GM12878 (cell line): Measurements from ENCODE around the gene SLC6A16. TPM values are rescaled to one million over a fixed set of nuclear protein-coding genes. Genes with fewer than 3 reads are reported as not detected.
A peak's percentile ranks its signal among the peaks of the same experiment; 100 is the strongest.

ENCODE experiments used
- ATAC-seq: fragments of 200-7000 bp; cut with Tn5 transposase; 3 replicates; pipeline ENCODE4 v1.9.1; 2020; ENCODE audit warnings: mild to moderate bottlenecking, moderate library complexity
- BruUV-seq: library from RNA; stranded (reverse); fragments of 400-500 nt; replicated peaks from 2 replicates; lab custom pipeline; 2021; lab: Mats Ljungman, UMichigan
- CTCF ChIA-PET: fragments of 300-600 bp; sonication (Branson Sonifier 250); formaldehyde crosslinking; extraction: SDS; loops from one replicate; lab custom pipeline; 2021; ENCODE audit warnings: inconsistent platforms; lab: Yijun Ruan, JAX
- POLR2A ChIA-PET: fragments of 350-600 bp; formaldehyde crosslinking; extraction: SDS; loops from one replicate; lab custom pipeline; 2021; ENCODE audit warnings: inconsistent platforms; lab: Charles Lee
- RAD21 ChIA-PET: fragments of 300-600 bp; sonication (Branson Sonifier 250); formaldehyde crosslinking; loops from one replicate; lab custom pipeline; 2023; ENCODE audit warnings: antibody characterized with exemption; ENCODE audit not compliant: unreplicated experiment; lab: Charles Lee
- SMC1A ChIA-PET: fragments of 300-600 bp; sonication (Branson Sonifier 250); formaldehyde crosslinking; loops from one replicate; lab custom pipeline; 2023; ENCODE audit not compliant: unreplicated experiment, uncharacterized antibody; lab: Charles Lee
- DNase-seq: peaks from one replicate; pipeline ENCODE4 v3.0.0-alpha.2; 2011; ENCODE audit warnings: low read depth, low spot score
- FAIRE-seq: peaks from 3 replicates; lab custom pipeline; 2011; peaks lifted over from hg19 to GRCh38; lab: Jason Lieb, UNC
- H2AFZ ChIP-seq: 2 replicates; pipeline ENCODE4 v1.6.0; 2011; ENCODE audit warnings: low read depth, low read length, control low read depth; ENCODE audit not compliant: control insufficient read depth
- H3K27ac ChIP-seq: 2 replicates; pipeline ENCODE4 v1.5.1; 2011; ENCODE audit warnings: control low read depth; ENCODE audit not compliant: control insufficient read depth, insufficient read depth
- H3K27me3 ChIP-seq, 2 experiments: replicated peaks in 1 of 2; 2 replicates each; pipeline versions ENCODE4 v1.6.0 to v1.6.1; 2011; ENCODE audit warnings: low read length in 1 of 2; ENCODE audit not compliant: control insufficient read depth in 2 of 2, insufficient read depth in 2 of 2
- H3K36me3 ChIP-seq, 2 experiments: 2 replicates each; pipeline ENCODE4 v1.5.1; 2011; ENCODE audit warnings: low read length in 1 of 2; ENCODE audit not compliant: control insufficient read depth in 2 of 2, insufficient read depth in 2 of 2
- H3K4me1 ChIP-seq: 2 replicates; pipeline ENCODE4 v1.6.1; 2011; ENCODE audit warnings: mild to moderate bottlenecking, low read length, moderate library complexity, mixed read lengths; ENCODE audit not compliant: control insufficient read depth, insufficient read depth
- H3K4me2 ChIP-seq: 2 replicates; pipeline ENCODE4 v1.6.0; 2011; ENCODE audit warnings: control low read depth; ENCODE audit not compliant: control insufficient read depth, insufficient read depth
- H3K4me3 ChIP-seq: fragments of 200-600 bp; sonication (generic); 2 replicates; pipeline ENCODE4 v1.5.1; 2016
- H3K79me2 ChIP-seq: 2 replicates; pipeline ENCODE4 v1.6.0; 2011; ENCODE audit warnings: low read length; ENCODE audit not compliant: control insufficient read depth, insufficient read depth
- H3K9ac ChIP-seq: 2 replicates; pipeline ENCODE4 v1.8.0; 2011; ENCODE audit warnings: low read length, control low read depth, mixed read lengths; ENCODE audit not compliant: control insufficient read depth, insufficient read depth
- H3K9me3 ChIP-seq: replicated peaks from 3 replicates; pipeline ENCODE4 v1.5.1; 2011; ENCODE audit warnings: mild to moderate bottlenecking, low read length; ENCODE audit not compliant: control insufficient read depth, insufficient read depth
- H4K20me1 ChIP-seq: 2 replicates; pipeline ENCODE4 v1.6.0; 2011; ENCODE audit not compliant: control insufficient read depth, insufficient read depth
- ATF3 ChIP-seq: IDR thresholded peaks from 2 replicates; pipeline ENCODE4 v1.6.1; 2011; ENCODE audit warnings: low read depth, mild to moderate bottlenecking, low read length, moderate library complexity, borderline replicate concordance; ENCODE audit errors: extremely low read depth
- BACH1 ChIP-seq: fragments of 450-650 bp; IDR thresholded peaks from 2 replicates; pipeline ENCODE4 v1.6.1; 2017; ENCODE audit warnings: mild to moderate bottlenecking, borderline replicate concordance
- CBX3 ChIP-seq: fragments of 200-600 bp; sonication (generic); IDR thresholded peaks from 2 replicates; pipeline ENCODE4 v1.6.1; 2016; ENCODE audit warnings: low read depth, borderline replicate concordance
- CREB1 ChIP-seq: IDR thresholded peaks from 2 replicates; pipeline ENCODE4 v1.6.1; 2012; ENCODE audit warnings: low read depth, mild to moderate bottlenecking, inconsistent platforms
- ESRRA ChIP-seq: IDR thresholded peaks from 2 replicates; pipeline ENCODE4 v1.6.1; 2012; ENCODE audit warnings: mild to moderate bottlenecking, low read length, improper control_type of control experiment
- EZH2 ChIP-seq: IDR thresholded peaks from 2 replicates; pipeline ENCODE4 v1.6.1; 2012; ENCODE audit warnings: low read depth, mild to moderate bottlenecking, control low read depth, inconsistent platforms, low read length, borderline replicate concordance; ENCODE audit not compliant: control insufficient read depth
- GATAD2B ChIP-seq: fragments of 450-650 bp; conservative IDR thresholded peaks from 2 replicates; pipeline ENCODE4 v1.6.1; 2017; ENCODE audit warnings: low read depth, mild to moderate bottlenecking, moderate library complexity
- IKZF1 ChIP-seq: fragments of 450-650 bp; conservative IDR thresholded peaks from 2 replicates; pipeline ENCODE4 v1.6.1; 2017; ENCODE audit warnings: antibody characterized with exemption, mild to moderate bottlenecking
- JUND ChIP-seq: IDR thresholded peaks from 2 replicates; pipeline ENCODE4 v1.6.1; 2012; ENCODE audit warnings: low read depth, mild to moderate bottlenecking, low read length, improper control_type of control experiment, moderate library complexity
- NFYB ChIP-seq: IDR thresholded peaks from 2 replicates; pipeline ENCODE4 v1.6.1; 2011; ENCODE audit warnings: low read depth, mild to moderate bottlenecking, low read length, improper control_type of control experiment, moderate library complexity; ENCODE audit not compliant: insufficient read depth
- NR2F1 ChIP-seq: fragments of 450-650 bp; conservative IDR thresholded peaks from 2 replicates; pipeline ENCODE4 v1.6.1; 2017; ENCODE audit warnings: mild to moderate bottlenecking
- PAX5 ChIP-seq: IDR thresholded peaks from 2 replicates; pipeline ENCODE4 v1.6.1; 2011; ENCODE audit warnings: low read depth, low read length, borderline replicate concordance
- POLR2AphosphoS2 ChIP-seq: IDR thresholded peaks from 2 replicates; pipeline ENCODE4 v1.6.1; 2011; ENCODE audit warnings: low read depth, mild to moderate bottlenecking, low read length, improper control_type of control experiment, moderate library complexity
- PRDM15 ChIP-seq: fragments of 450-650 bp; formaldehyde crosslinking; IDR thresholded peaks from 2 replicates; pipeline ENCODE4 v1.4.0; 2020; ENCODE audit warnings: mild to moderate bottlenecking, moderate library complexity
- RB1 ChIP-seq: fragments of 450-650 bp; formaldehyde crosslinking; IDR thresholded peaks from 2 replicates; pipeline ENCODE4 v1.6.1; 2017; ENCODE audit warnings: mild to moderate bottlenecking, borderline replicate concordance
- SMC3 ChIP-seq: IDR thresholded peaks from 2 replicates; pipeline ENCODE4 v1.6.1; 2011; ENCODE audit warnings: low read length, improper control_type of control experiment, borderline replicate concordance
- SP1 ChIP-seq: IDR thresholded peaks from one replicate; pipeline ENCODE4 v1.6.1; 2011; ENCODE audit warnings: low read depth, low read length
- SPI1 ChIP-seq: IDR thresholded peaks from 2 replicates; pipeline ENCODE4 v1.6.1; 2011; ENCODE audit warnings: low read depth, mild to moderate bottlenecking, low read length, moderate library complexity, borderline replicate concordance; ENCODE audit not compliant: insufficient read depth
- STAT3 ChIP-seq: IDR thresholded peaks from 2 replicates; pipeline ENCODE4 v1.6.1; 2011; ENCODE audit warnings: low read depth, low read length, improper control_type of control experiment
- ZNF384 ChIP-seq: IDR thresholded peaks from 2 replicates; pipeline ENCODE4 v1.6.1; 2012; ENCODE audit warnings: low read depth, mild to moderate bottlenecking, low read length, improper control_type of control experiment, borderline replicate concordance
- WGBS: methylation state at CpG from one replicate; pipeline ENCODE4 v1.1.6; 2016; ENCODE audit warnings: low lambda C conversion rate; ENCODE audit not compliant: insufficient replicate concordance, insufficient coverage; ENCODE audit errors: missing lambda C conversion rate; 5-methylcytosine and 5-hydroxymethylcytosine counted together
- in situ Hi-C: fragments of 300-500 bp; cut with MboI; formaldehyde crosslinking; loops from 9 replicates; pipeline ENCODE4 v1.14.3; 2018; ENCODE audit warnings: mixed read lengths
- intact Hi-C: fragments of 100-400 bp; cut with micrococcal nuclease; formaldehyde crosslinking; loops from one replicate; pipeline ENCODE4 v1.14.2; 2022; ENCODE audit not compliant: unreplicated experiment
- polyA plus RNA-seq, 11 experiments: library from polyadenylated mRNA; depleted of rRNA in 4 of 11; unstranded in 6 of 11; stranded (reverse) in 5 of 11; fragments of >200 nt; fragmentation: Nextera tagmentation in 4 of 11; fragmentation: Illumina TruSeq in 1 of 11; extraction: Ambion mirVana in 4 of 11; extraction: Trizol in 1 of 11; gene quantifications; 1 replicate in 1 of 11; 2 replicates in 10 of 11; pipeline versions ENCODE4 v1.2.1 to v1.2.3, GENCODE V29; 2011 to 2016; ENCODE audit warnings: inconsistent platforms in 2 of 11, missing spikeins in 2 of 11, low read depth in 1 of 11
- total RNA-seq, 4 experiments: library from RNA; depleted of rRNA in 3 of 4; stranded (reverse); fragments of >200 nt in 3 of 4; fragmentation: Illumina TruSeq in 1 of 4; extraction: Trizol in 1 of 4; gene quantifications; 2 replicates each; pipeline versions ENCODE4 v1.2.1 to v1.2.3, GENCODE V29; 2013 to 2021

Gene SLC6A16
- total and polyA plus RNA-seq, 10 of the 15 experiments (the other 5 are each of a cell fraction or from before 2014, with no cell fraction given): 0.23 to 3.2 (median 0.54) TPM

- Histone ChIP-seq H3K9ac (no peak within 1 kb of the TSS), H3K79me2 (no peaks in the 10 kb centered on the region), H3K9me3 (no peaks in the 10 kb centered on the region; the same call in 2 of the 3 replicates), H3K36me3 (no peaks in the 10 kb centered on the region), H3K4me2 (peak within 1 kb of the TSS; percentile 67), H4K20me1 (no peaks in the 10 kb centered on the region), H3K27ac (no peak within 1 kb of the TSS), H3K27me3 (peaks cover 12 to 15% of the 10 kb centered on the region in 2 experiments; a peak in 3 of 4 replicates), H3K4me1 (peaks cover 7% of the 10 kb centered on the region), H3K4me3 (0 out of 2 replicates have a peak within 1 kb of the TSS, but pooled peaks have one; percentile 1), H2AFZ (peak within 1 kb of the TSS; percentile 33; the same call in 1 of the 2 replicates)
- BruUV-seq: no TSS peak
- DNase-seq (peak; percentile 33), ATAC-seq (peak; percentile 86), FAIRE-seq (peak; percentile 18)
- ChIA-PET POLR2A (no interaction called here), CTCF (no interaction called here), SMC1A (no interaction called here), RAD21 (interaction anchor here (0.9 kb wide), 1 partner anchor 11 kb away, joined by 3 read pairs; no protein-coding TSS in a partner anchor)
- intact Hi-C loops: no loop called here
- 5% methylated on average over 45 of the region's 46 CpGs for WGBS
- in situ Hi-C loops: no loop called here
- TF ChIP-seq SMC3 (no peak), NFYB (no peak), IKZF1 (no peak), BACH1 (no peak), STAT3 (no peak), ZNF384 (no peak), EZH2 (0 out of 2 replicates have a peak, but pooled peaks have one; percentile 44), CBX3 (no peak), PRDM15 (no peak), POLR2AphosphoS2 (no peak), RB1 (no peak), NR2F1 (no peak), SP1 (peak; percentile 86), SPI1 (no peak), ESRRA (no peak), ATF3 (no peak), JUND (no peak), GATAD2B (0 out of 2 replicates have a peak, but pooled peaks have one; percentile 26), CREB1 (0 out of 2 replicates have a peak, but pooled peaks have one; percentile 29), PAX5 (no peak)
These were observed 38.5 kb upstream of the SLC6A16 start, which contains the start of gene DKKL1 for GRCh38 chr19:49363268-49364082. DKKL1 (plus strand) TSS chr19:49363877; CDS start chr19:49363999, 122 bp downstream.
